Muscle layer of colon (tissue), 2 donors: Measurements from ENCODE around the gene TCF7.

Source experiments
- H3K27ac ChIP-seq: one replicate; pipeline ENCODE4 v1.7.0; 2013; ENCODE audit warnings: low read depth, mild to moderate bottlenecking, low read length, moderate library complexity
- H3K27me3 ChIP-seq, 2 donors: one replicate each; pipeline ENCODE4 v1.7.0; 2013; ENCODE audit warnings: low read length in 2 of 2, mild to moderate bottlenecking in 2 of 2; ENCODE audit not compliant: insufficient read depth in 2 of 2, control insufficient read depth in 1 of 2
- H3K36me3 ChIP-seq: one replicate; pipeline ENCODE4 v1.7.0; 2013; ENCODE audit warnings: mild to moderate bottlenecking, low read length; ENCODE audit not compliant: insufficient read depth
- H3K4me1 ChIP-seq: one replicate; pipeline ENCODE4 v1.7.0; 2013; ENCODE audit warnings: mild to moderate bottlenecking, low read length; ENCODE audit not compliant: insufficient read depth
- H3K4me3 ChIP-seq, 2 donors: one replicate each; pipeline ENCODE4 v1.7.0; 2013; ENCODE audit warnings: low read length in 2 of 2, low read depth in 1 of 2, mild to moderate bottlenecking in 1 of 2, moderate library complexity in 1 of 2
- H3K9ac ChIP-seq: one replicate; pipeline ENCODE4 v1.7.0; 2013; ENCODE audit warnings: low read length
- H3K9me3 ChIP-seq: one replicate; pipeline ENCODE4 v1.7.0; 2013; ENCODE audit warnings: mild to moderate bottlenecking, low read length
- donor health status: abdominal sarcoma.
- donor health status: Adenocarcinoma of cecum.

TCF7 gene

GRCh38 chr5:134113902-134114875, at the start of gene TCF7:
TSS of gene TCF7 (plus strand) at chr5:134114681. CDS start at chr5:134114907, 226 bp downstream.
- H3K9ac ChIP-seq: no peak within 1 kb of the TSS
- no peaks in the 10 kb centered on the region for H3K36me3 ChIP-seq
- H3K27ac ChIP-seq: no peak within 1 kb of the TSS
- no peaks in the 10 kb centered on the region for H3K9me3 ChIP-seq
- peak within 1 kb of the TSS; percentile 61 to 77 for H3K4me3 ChIP-seq
- peaks cover 12 to 34% of the 10 kb centered on the region in 2 donors for H3K27me3 ChIP-seq
- peaks cover 12% of the 10 kb centered on the region for H3K4me1 ChIP-seq

GRCh38 chr5:134069553-134069952, 44.9 kb upstream of the TCF7 start:
- H3K36me3 ChIP-seq: no peaks in the 10 kb centered on the region
- peaks cover 7 to 12% of the 10 kb centered on the region in 2 donors for H3K27me3 ChIP-seq
- H3K9ac ChIP-seq: no peak overlapping the region
- peaks cover 6% of the 10 kb centered on the region for H3K4me1 ChIP-seq
- no peaks in the 10 kb centered on the region for H3K9me3 ChIP-seq
- no peak overlapping the region for H3K4me3 ChIP-seq
- no peak overlapping the region for H3K27ac ChIP-seq

- peak overlapping the region; percentile 47 to 59 for H3K4me3 ChIP-seq
- no peak overlapping the region for H3K9ac ChIP-seq
- no peak overlapping the region for H3K27ac ChIP-seq
- no peaks in the 10 kb centered on the region for H3K9me3 ChIP-seq
- peaks cover 7 to 12% of the 10 kb centered on the region in 2 donors for H3K27me3 ChIP-seq
- H3K4me1 ChIP-seq: peaks cover 6% of the 10 kb centered on the region
- no peaks in the 10 kb centered on the region for H3K36me3 ChIP-seq
Measured at GRCh38 chr5:134070725-134071613, 43.5 kb upstream of the TCF7 start.

- Histone ChIP-seq H3K4me3 (peak overlapping the region in 1 of 2 donors; percentile 59), H3K27me3 (peaks cover 7 to 12% of the 10 kb centered on the region in 2 donors), H3K4me1 (peaks cover 6% of the 10 kb centered on the region), H3K27ac (no peak overlapping the region), H3K9ac (no peak overlapping the region), H3K36me3 (no peaks in the 10 kb centered on the region), H3K9me3 (no peaks in the 10 kb centered on the region)
Measured at GRCh38 chr5:134071614-134072207, 42.8 kb upstream of the TCF7 start.

- Histone ChIP-seq H3K4me1 (peaks cover 6% of the 10 kb centered on the region), H3K27ac (no peak overlapping the region), H3K4me3 (no peak overlapping the region)
Measured at GRCh38 chr5:134072471-134073210, 41.8 kb upstream of the TCF7 start.

GRCh38 chr5:134073404-134073803, 41.1 kb upstream of the TCF7 start:
- H3K27me3 ChIP-seq: peaks cover 7 to 12% of the 10 kb centered on the region in 2 donors
- H3K4me1 ChIP-seq: peaks cover 6% of the 10 kb centered on the region
- no peak overlapping the region for H3K27ac ChIP-seq
- no peak overlapping the region for H3K9ac ChIP-seq
- no peak overlapping the region for H3K4me3 ChIP-seq
- H3K9me3 ChIP-seq: no peaks in the 10 kb centered on the region
- no peaks in the 10 kb centered on the region for H3K36me3 ChIP-seq

More at GRCh38 chr5:134072471-134073210, 41.8 kb upstream of the TCF7 start:
- H3K9me3 ChIP-seq: no peaks in the 10 kb centered on the region
- no peaks in the 10 kb centered on the region for H3K36me3 ChIP-seq
- peaks cover 7 to 12% of the 10 kb centered on the region in 2 donors for H3K27me3 ChIP-seq
- H3K9ac ChIP-seq: no peak overlapping the region

GRCh38 chr5:134075102-134075501, 39.4 kb upstream of the TCF7 start:
- H3K4me1 ChIP-seq: peaks cover 6% of the 10 kb centered on the region
- no peak overlapping the region for H3K27ac ChIP-seq
- H3K27me3 ChIP-seq: peaks cover 7 to 12% of the 10 kb centered on the region in 2 donors
- H3K9me3 ChIP-seq: no peaks in the 10 kb centered on the region
- no peak overlapping the region for H3K9ac ChIP-seq
- no peak overlapping the region for H3K4me3 ChIP-seq
- H3K36me3 ChIP-seq: no peaks in the 10 kb centered on the region

- H3K27me3 ChIP-seq: no peaks in the 10 kb centered on the region
- no peak overlapping the region for H3K4me3 ChIP-seq
- H3K36me3 ChIP-seq: no peaks in the 10 kb centered on the region
- H3K4me1 ChIP-seq: no peaks in the 10 kb centered on the region
- H3K27ac ChIP-seq: no peak overlapping the region
- no peak overlapping the region for H3K9ac ChIP-seq
- no peaks in the 10 kb centered on the region for H3K9me3 ChIP-seq
Measured at GRCh38 chr5:134077926-134078580, 36.4 kb upstream of the TCF7 start.

- Histone ChIP-seq H3K9ac (no peak overlapping the region), H3K4me3 (no peak overlapping the region), H3K9me3 (no peaks in the 10 kb centered on the region), H3K27ac (no peak overlapping the region), H3K36me3 (no peaks in the 10 kb centered on the region), H3K27me3 (no peaks in the 10 kb centered on the region), H3K4me1 (no peaks in the 10 kb centered on the region)
Measured at GRCh38 chr5:134079748-134080581, 34.5 kb upstream of the TCF7 start.
